ENCODE results near the gene DONSON.

DONSON gene

GRCh38 chr21:33560965-33561364 is 27.5 kb downstream of the DONSON start:
- no peak for DNase-seq

- DNase-seq: no peak
Observed at GRCh38 chr21:33559813-33560212, 28.7 kb downstream of the DONSON start.

GRCh38 chr21:33558777-33559421 is 29.6 kb downstream of the DONSON start:
- no peak for DNase-seq

- no peak for DNase-seq
Observed at GRCh38 chr21:33557447-33557846, 31.0 kb downstream of the DONSON start.

- DNase-seq: no peak
Observed at GRCh38 chr21:33554982-33555344, 33.5 kb downstream of the DONSON start.

GRCh38 chr21:33554236-33554981 is 34.1 kb downstream of the DONSON start:
- no peak for DNase-seq

- DNase-seq: no peak
Observed at GRCh38 chr21:33552999-33553598, 35.4 kb downstream of the DONSON start.

GRCh38 chr21:33552093-33552998 is 36.1 kb downstream of the DONSON start:
- no peak for DNase-seq

GRCh38 chr21:33551664-33552063 is 36.8 kb downstream of the DONSON start:
- no peak for DNase-seq

GRCh38 chr21:33550772-33551660 is 37.5 kb downstream of the DONSON start:
- DNase-seq: no peak

- DNase-seq: no peak
Observed at GRCh38 chr21:33549848-33550771, 38.4 kb downstream of the DONSON start.

- no peak for DNase-seq
Observed at GRCh38 chr21:33546086-33546485, 42.4 kb downstream of the DONSON start.

GRCh38 chr21:33544451-33545195 is 43.9 kb downstream of the DONSON start:
- no peak for DNase-seq

GRCh38 chr21:33543505-33544129 is 44.9 kb downstream of the DONSON start:
- no peak for DNase-seq

GRCh38 chr21:33542640-33543504 is 45.6 kb downstream of the DONSON start, which contains the start of gene SON:
Gene SON, plus strand, starts transcription at chr21:33543038. Its CDS starts 55 bp downstream, at chr21:33543093.
- peak; percentile 95 to 97 for DNase-seq

- DNase-seq: peak; percentile 67 to 71
Observed at GRCh38 chr21:33541756-33542639, 46.5 kb downstream of the DONSON start, which contains the start of gene GART. Gene GART, minus strand, starts transcription at chr21:33542117. Its CDS starts 2,802 bp downstream, at chr21:33539315.

GRCh38 chr21:33541105-33541711 is 47.3 kb downstream of the DONSON start:
- DNase-seq: no peak

Measured in activated CD4-positive, alpha-beta T cell treated with anti-CD3 and anti-CD28 coated beads, Interleukin-2, amount 50 U/mL, for 4 hours (primary cell).